GM18502 (cell line): ENCODE measurements around the gene BRAF.
"Not testable (repeated sequence)": the region's sequence is repeated elsewhere in the genome, so short reads cannot be mapped to it uniquely, and the experiment has no call there.

Experiments used
- ATAC-seq: cut with Tn5 transposase; IDR thresholded peaks from one replicate; pipeline ENCODE4 v1.9.1; 2021; ENCODE audit warnings: mild to moderate bottlenecking; ENCODE audit not compliant: unreplicated experiment, poor library complexity

The BRAF gene

DNA sequence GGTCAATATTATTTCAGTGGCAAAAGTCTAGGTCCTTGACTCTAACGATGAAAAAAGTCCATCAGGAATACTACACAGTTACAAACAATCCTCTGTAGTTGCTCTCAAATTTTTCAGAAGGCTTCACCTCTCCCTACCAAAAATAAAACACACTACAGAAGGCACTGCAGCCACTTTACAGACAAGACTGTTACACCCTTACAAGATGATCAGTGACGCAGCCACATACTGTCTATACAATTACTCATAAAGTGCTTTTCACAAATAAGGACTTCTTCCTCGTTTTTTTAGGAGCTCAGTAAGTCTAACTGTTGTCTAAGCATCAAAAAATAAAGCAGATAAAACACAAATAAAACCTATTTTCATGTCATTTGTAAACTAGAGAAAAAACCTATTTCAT, 201.2 kb downstream of the BRAF start:
- ATAC-seq = no peak

DNA sequence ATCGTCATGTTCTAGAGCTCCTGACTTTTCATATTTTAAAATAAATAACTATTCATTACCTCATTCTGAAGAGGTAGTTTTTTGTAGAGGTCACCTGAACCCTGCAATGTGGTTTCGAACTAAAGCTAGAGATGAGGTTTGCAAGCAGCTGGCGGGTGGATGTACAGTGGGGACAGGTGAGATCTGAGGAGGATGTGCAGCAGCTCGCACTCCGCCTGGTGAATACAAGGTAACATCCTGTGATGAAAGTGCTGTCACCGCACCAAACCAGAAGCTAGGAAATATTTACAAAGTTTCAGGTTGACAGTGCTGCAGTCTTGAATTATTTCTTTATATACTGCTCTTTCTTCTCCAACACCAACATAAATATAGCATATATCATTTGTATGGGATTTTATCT, 201.7 kb downstream of the BRAF start:
- no peak for ATAC-seq

DNA sequence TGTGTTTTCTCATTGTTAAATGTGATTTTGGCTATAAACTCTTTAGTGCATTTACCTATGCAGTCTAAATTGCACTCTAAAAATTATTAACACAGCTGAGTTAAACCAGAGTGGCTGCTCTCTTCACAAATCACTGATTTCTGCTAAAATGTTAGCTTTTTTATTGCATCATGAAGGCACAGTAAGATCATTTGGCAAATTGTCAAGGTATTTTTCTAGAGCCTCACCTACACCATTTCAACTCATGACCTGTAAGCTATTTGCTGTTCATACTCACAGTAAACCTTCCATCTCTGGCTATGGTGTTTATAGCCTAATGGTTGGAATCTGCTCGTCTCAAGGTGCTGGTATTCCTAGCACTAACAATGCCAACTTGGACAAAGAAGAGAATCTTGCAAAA, 202.5 kb downstream of the BRAF start:
- no peak for ATAC-seq

- ATAC-seq = no peak
Measured at GRCh38 chr7:140719721-140720120, 205.0 kb downstream of the BRAF start.

GRCh38 chr7:140714331-140715040, 210.2 kb downstream of the BRAF start:
- ATAC-seq = no peak

- not testable (repeated sequence) for ATAC-seq
Measured at GRCh38 chr7:140712392-140712791, 212.3 kb downstream of the BRAF start.

- ATAC-seq = not testable (repeated sequence)
Measured at GRCh38 chr7:140708764-140709163, 216.0 kb downstream of the BRAF start.

DNA sequence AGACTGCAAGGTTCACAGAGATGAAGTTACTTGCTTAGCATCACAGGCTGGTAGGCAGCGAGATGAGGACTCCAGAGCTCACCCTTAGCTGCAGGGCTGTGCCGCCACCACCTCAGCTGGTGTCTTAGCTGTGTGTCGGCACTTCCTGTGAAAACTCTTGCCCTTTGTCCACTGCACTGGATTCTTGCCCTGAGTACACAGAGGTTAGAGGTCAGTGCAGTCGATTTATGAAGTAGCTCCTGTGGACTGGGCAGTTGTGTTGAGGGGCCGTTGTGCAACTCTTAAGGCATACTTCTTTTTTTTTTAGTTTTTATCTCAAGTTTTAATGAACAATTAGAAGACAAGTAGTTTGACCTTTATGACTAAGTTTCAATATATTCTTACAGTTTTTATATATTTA, 217.6 kb downstream of the BRAF start:
- no peak for ATAC-seq

GRCh38 chr7:140704205-140704604, 220.5 kb downstream of the BRAF start:
- ATAC-seq = no peak

GRCh38 chr7:140702774-140703173, 222.0 kb downstream of the BRAF start:
- ATAC-seq = no peak

GRCh38 chr7:140698477-140698876, 226.3 kb downstream of the BRAF start:
- no peak for ATAC-seq

DNA sequence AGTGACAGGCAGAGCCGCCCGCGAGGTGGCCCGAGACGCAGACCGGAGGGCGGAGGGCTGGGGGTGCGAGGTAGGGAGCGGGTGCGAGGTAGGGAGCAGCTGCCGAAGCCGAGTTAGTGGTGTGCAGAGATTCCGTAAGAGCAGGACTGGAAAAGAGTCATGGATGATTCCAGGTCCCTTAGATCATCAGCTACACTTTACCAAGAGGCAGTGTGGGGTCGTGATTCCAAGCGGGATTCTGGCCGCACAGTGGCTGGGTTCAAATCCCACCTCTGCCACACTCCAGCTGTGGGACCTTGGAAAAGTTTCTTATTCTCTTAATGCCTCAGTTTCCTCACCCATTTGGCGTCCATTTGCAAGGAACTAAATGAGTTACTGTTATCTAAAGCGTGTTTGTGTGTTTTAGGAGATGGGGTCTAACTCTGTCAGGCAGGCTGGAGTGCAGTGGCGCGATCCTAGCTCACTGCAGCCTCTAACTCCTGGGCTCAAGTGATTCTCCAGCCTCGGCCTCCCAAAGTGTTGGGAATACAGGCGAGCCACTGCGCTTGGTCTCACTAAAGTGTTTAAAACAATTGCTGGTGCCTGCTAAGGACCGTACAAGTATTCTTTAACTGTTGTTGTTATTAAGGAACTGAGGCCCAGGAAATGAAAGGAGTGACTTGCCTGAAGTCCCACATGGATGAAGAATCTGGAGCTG, 227.1 kb downstream of the BRAF start:
- ATAC-seq = no peak

DNA sequence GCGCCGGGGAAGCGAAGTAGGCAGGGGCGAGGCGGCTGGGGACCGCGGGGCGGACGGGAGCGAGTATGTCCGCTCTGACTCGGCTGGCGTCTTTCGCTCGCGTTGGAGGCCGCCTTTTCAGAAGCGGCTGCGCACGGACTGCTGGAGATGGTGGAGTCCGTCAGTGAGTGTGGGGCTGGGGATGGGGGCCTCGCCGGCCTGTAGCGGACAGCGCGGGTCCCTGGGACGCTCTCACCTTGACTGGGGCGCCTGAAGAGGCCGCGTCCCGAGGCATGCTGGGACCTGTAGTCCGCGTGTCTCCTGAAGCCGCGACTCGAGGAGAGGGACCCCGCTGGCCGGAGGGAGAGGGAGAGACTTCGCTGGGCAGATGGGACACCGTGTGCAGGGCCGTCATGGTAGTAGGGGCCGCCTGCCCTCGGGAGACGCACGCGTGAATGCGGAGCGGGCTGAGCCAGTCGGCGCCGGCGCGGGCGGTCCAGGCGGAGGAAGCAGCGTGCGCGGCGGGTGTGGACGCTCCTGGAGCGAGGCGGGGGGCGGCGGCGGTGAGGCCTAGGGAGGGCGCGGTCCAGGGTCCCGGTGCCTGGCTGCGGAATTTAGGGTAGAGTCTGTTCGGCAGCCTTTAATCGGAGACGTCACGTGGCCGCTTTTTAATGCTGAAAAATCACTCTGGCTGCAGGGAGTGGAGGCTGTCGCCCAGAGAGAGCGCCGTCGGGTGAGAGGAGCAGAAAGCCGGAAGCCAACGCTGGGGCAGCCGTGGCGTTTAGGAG, 227.9 kb downstream of the BRAF start, which contains the start of gene NDUFB2:
Gene NDUFB2, plus strand, starts transcription at position 29 of the 767 bp plus-strand sequence. Its CDS starts 37 bp downstream, at position 66.
- ATAC-seq = peak; percentile 88

DNA sequence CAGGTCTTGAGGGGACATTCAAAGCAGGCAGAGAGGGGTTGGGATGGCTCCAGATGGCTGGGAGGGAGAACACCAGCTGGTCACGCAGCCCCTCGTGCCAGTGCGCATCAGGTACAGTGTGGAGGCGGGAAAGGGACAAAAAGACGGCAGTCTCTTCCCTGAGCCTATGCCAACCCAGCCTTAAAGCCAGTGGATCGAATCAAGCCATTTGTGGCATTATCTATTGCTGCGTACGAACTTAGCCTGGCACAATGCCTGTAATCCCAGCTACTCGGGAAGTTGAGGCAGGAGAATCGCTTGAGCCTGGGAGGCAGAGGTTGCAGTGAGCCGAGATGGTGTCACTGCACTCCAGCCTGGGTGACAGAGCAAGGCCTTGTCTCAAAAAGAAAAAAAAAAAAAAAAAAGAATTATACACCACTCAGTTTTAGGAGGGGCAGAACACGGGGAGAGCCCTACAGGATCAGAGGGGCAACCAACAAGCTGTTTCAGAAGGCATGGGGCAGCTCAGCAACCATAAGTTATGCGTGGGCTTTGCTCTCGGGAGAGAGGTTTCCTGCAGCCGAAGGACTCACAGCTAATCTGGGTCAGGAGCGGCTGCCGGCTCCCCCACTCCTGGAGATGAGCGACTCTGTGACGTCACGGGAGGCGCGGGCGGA, 228.6 kb downstream of the BRAF start:
- peak; percentile 92 for ATAC-seq

DNA sequence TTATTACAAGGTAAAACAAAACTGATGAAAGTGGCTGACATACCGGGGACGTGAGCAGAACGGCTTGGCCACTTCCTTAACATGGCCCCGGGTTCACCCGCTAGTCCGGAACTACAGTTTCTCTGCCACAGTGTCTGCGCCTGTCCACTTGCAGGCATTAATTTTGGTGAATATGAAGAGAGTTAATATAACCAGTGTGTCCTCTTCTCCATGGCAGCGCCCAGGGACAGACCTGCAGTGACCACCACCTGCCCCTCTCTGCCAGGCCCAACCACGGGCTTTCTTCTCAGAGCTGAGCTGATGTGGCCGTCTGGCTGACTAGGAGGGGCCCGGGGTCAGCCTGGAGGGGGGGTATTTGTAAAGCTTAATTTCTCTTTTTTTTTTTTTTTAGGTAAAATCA, 229.3 kb downstream of the BRAF start:
- ATAC-seq = no peak

- no peak for ATAC-seq
Measured at GRCh38 chr7:140694592-140694991, 230.1 kb downstream of the BRAF start.

DNA sequence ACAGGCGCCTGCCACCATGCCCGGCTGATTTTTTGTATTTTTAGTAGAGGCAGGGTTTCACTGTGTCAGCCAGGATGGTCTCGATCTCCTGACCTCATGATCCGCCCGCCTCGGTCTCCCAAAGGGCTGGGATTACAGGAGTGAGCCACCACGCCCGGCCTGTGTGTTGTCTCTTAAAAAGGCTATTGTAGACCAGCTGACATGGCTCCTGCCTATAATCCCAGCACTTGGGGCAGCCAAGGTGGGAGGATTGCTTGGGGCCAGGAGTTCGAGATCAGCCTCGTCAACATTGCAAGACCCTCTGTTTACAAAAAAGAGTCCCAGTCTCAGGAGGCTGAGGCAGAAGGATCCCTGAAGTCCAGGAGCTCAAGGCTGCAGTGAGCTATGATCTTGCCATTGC, 230.9 kb downstream of the BRAF start:
- ATAC-seq = not testable (repeated sequence)

GRCh38 chr7:140691376-140692045, 233.2 kb downstream of the BRAF start:
- ATAC-seq = no peak

GRCh38 chr7:140689199-140690152, 235.3 kb downstream of the BRAF start:
- ATAC-seq = no peak
